Glutamatergic neuron (in vitro differentiated cells): ENCODE measurements around the gene GM2A. TPM values are rescaled to one million over a fixed set of nuclear protein-coding genes. Genes with fewer than 3 reads are reported as not detected.

Source experiments
- DNase-seq: peaks from one replicate; pipeline ENCODE4 v3.0.0; 2022
- H3K27ac Mint-ChIP-seq: one replicate; pipeline ENCODE4 v1.8.0; 2020; ENCODE audit warnings: mild to moderate bottlenecking, mixed read lengths, inconsistent platforms; ENCODE audit not compliant: unreplicated experiment
- H3K27me3 Mint-ChIP-seq: one replicate; pipeline ENCODE4 v1.8.0; 2020; ENCODE audit warnings: mild to moderate bottlenecking, moderate library complexity, mixed read lengths, inconsistent platforms; ENCODE audit not compliant: unreplicated experiment
- H3K36me3 Mint-ChIP-seq: one replicate; pipeline ENCODE4 v1.8.0; 2020; ENCODE audit warnings: mild to moderate bottlenecking, mixed read lengths, inconsistent platforms; ENCODE audit not compliant: unreplicated experiment
- H3K4me1 Mint-ChIP-seq: one replicate; pipeline ENCODE4 v1.8.0; 2020; ENCODE audit warnings: mild to moderate bottlenecking, low read depth, mixed read lengths, inconsistent platforms; ENCODE audit not compliant: unreplicated experiment
- H3K4me3 Mint-ChIP-seq: one replicate; pipeline ENCODE4 v1.8.0; 2020; ENCODE audit warnings: mild to moderate bottlenecking, mixed read lengths, inconsistent platforms; ENCODE audit not compliant: unreplicated experiment
- H3K9me3 Mint-ChIP-seq: one replicate; pipeline ENCODE4 v1.8.0; 2020; ENCODE audit warnings: mild to moderate bottlenecking, moderate library complexity, mixed read lengths, inconsistent platforms; ENCODE audit not compliant: unreplicated experiment
- total RNA-seq: library from RNA; stranded (reverse); fragmentation: NEBNext Ultra II Directional; extraction: Animal tissue kit (Norgen Biotek cat#: 25700); gene quantifications from one replicate; pipeline ENCODE4 v1.2.1, GENCODE V29; 2021; ENCODE audit not compliant: unreplicated experiment
- TF ChIP-seq, protein P1 (sequence below): fragments of 200-600 bp; sonication (generic); IDR thresholded peaks from one replicate; pipeline ENCODE4 v1.5.0; 2021; ENCODE audit not compliant: partially characterized antibody, unreplicated experiment

The GM2A gene
- total RNA-seq, 1 donor from 2014 or later: 13.7 TPM

- no peak for DNase-seq
- H3K27me3 Mint-ChIP-seq: peaks cover 10% of the 10 kb centered on the region
- no peaks in the 10 kb centered on the region for H3K36me3 Mint-ChIP-seq
- peaks cover 10% of the 10 kb centered on the region for H3K9me3 Mint-ChIP-seq
- no peak overlapping the region for H3K4me3 Mint-ChIP-seq
- H3K27ac Mint-ChIP-seq: no peak overlapping the region
- TF ChIP-seq, protein P1, sequence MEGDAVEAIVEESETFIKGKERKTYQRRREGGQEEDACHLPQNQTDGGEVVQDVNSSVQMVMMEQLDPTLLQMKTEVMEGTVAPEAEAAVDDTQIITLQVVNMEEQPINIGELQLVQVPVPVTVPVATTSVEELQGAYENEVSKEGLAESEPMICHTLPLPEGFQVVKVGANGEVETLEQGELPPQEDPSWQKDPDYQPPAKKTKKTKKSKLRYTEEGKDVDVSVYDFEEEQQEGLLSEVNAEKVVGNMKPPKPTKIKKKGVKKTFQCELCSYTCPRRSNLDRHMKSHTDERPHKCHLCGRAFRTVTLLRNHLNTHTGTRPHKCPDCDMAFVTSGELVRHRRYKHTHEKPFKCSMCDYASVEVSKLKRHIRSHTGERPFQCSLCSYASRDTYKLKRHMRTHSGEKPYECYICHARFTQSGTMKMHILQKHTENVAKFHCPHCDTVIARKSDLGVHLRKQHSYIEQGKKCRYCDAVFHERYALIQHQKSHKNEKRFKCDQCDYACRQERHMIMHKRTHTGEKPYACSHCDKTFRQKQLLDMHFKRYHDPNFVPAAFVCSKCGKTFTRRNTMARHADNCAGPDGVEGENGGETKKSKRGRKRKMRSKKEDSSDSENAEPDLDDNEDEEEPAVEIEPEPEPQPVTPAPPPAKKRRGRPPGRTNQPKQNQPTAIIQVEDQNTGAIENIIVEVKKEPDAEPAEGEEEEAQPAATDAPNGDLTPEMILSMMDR: no peak
- peaks cover 7% of the 10 kb centered on the region for H3K4me1 Mint-ChIP-seq
These were observed 2.8 kb downstream of the GM2A start for GRCh38 chr5:151255621-151256286.

DNA sequence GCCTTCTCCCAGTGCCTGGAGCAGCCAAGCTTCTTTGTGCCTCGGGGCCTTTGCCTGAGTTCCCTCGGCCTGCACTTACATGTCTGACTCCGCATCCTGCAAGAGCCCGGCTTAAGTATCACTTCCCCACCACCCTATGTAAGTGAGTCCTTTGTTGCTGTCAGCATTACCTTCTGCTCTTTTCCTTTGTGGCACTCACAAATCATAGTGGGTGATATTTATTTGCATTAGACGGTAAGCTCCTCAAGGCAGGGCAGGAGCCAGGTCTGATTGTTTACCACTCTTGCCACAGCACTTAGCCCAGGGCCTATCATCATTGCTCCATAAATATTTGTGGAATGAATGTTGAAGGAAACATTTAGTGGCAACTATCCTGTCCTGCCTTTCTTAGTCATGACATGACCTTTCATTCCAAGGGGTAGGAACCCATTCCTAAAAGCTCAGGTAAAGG lies 4.8 kb downstream of the GM2A start:
- Mint-ChIP-seq H3K36me3 (no peaks in the 10 kb centered on the region), H3K4me1 (peaks cover 7% of the 10 kb centered on the region), H3K27me3 (peaks cover 8% of the 10 kb centered on the region), H3K27ac (no peak overlapping the region), H3K4me3 (no peak overlapping the region), H3K9me3 (peaks cover 5% of the 10 kb centered on the region)
- TF ChIP-seq, protein P1: no peak
- no peak for DNase-seq

GRCh38 chr5:151258201-151258611 lies 5.2 kb downstream of the GM2A start:
- H3K27me3 Mint-ChIP-seq: peaks cover 8% of the 10 kb centered on the region
- no peak for DNase-seq
- H3K27ac Mint-ChIP-seq: no peak overlapping the region
- no peaks in the 10 kb centered on the region for H3K36me3 Mint-ChIP-seq
- TF ChIP-seq, protein P1: no peak
- no peak overlapping the region for H3K4me3 Mint-ChIP-seq
- H3K9me3 Mint-ChIP-seq: peaks cover 5% of the 10 kb centered on the region
- peaks cover 7% of the 10 kb centered on the region for H3K4me1 Mint-ChIP-seq

GRCh38 chr5:151258816-151259215 lies 5.8 kb downstream of the GM2A start:
- H3K9me3 Mint-ChIP-seq: peaks cover 1% of the 10 kb centered on the region
- H3K27me3 Mint-ChIP-seq: peaks cover 5% of the 10 kb centered on the region
- H3K4me1 Mint-ChIP-seq: peaks cover 3% of the 10 kb centered on the region
- no peak overlapping the region for H3K4me3 Mint-ChIP-seq
- no peak for DNase-seq
- H3K36me3 Mint-ChIP-seq: no peaks in the 10 kb centered on the region
- no peak overlapping the region for H3K27ac Mint-ChIP-seq
- TF ChIP-seq, protein P1: no peak

DNA sequence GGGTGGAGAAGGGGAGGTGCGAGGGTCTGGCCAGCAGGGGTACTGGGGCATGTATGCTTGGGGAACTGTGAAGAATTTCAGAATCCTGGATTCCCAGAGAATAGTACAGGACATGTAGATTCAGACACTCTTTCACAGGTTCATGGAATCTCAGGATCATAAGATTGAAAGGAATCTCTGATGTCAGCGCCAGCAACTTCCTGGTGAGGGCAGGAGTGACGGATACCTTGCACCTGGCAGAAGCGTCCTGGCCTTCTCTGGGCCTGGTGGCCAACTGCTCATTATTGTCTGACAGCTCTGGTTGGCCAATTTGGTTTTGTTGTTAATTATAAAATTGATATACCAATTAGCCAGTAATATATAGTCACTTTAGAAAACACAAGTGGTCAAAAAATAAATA lies 6.9 kb downstream of the GM2A start:
- Mint-ChIP-seq H3K4me1 (no peaks in the 10 kb centered on the region), H3K27ac (no peak overlapping the region), H3K27me3 (peaks cover 2% of the 10 kb centered on the region), H3K36me3 (no peaks in the 10 kb centered on the region), H3K9me3 (no peaks in the 10 kb centered on the region), H3K4me3 (no peak overlapping the region)
- TF ChIP-seq, protein P1: no peak
- DNase-seq: no peak
